Myometrial cell (primary cell): ENCODE data around the gene EVX2. TPM values are rescaled to one million over a fixed set of nuclear protein-coding genes. Genes with fewer than 3 reads are reported as not detected.

Source experiments
- total RNA-seq: library from RNA; depleted of rRNA; stranded (reverse); fragments of >200 nt; gene quantifications from 2 replicates; pipeline ENCODE4 v1.2.3, GENCODE V29; 2015

EVX2 gene
- total RNA-seq: not detected in 2 replicates

DNA sequence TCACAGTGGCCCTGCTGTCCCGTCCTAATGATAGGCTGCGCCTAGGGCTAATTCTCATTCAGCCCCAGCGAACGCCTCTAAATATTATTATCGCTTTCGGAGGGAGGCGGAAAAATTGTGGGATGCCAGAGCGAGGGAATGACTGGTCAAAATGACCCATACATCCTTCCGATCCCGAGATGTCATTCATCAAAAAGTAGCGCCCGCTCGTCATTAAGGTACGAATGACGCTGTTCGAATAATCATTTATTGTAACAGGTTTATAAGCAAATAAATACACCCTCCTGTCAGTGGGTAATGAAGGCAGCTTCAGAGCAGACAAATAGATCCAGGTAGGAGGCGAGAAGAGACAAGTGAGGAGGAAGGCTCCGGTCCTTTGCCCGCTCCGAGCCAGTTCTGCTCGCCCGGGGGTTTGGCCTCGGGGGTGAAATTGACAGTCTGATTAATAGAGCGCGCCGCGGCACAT, at the start of gene EVX2:
TSS of gene EVX2 (minus strand) at position 167 of the 466 bp plus-strand sequence. CDS start 186 bp downstream, outside the sequence.

DNA sequence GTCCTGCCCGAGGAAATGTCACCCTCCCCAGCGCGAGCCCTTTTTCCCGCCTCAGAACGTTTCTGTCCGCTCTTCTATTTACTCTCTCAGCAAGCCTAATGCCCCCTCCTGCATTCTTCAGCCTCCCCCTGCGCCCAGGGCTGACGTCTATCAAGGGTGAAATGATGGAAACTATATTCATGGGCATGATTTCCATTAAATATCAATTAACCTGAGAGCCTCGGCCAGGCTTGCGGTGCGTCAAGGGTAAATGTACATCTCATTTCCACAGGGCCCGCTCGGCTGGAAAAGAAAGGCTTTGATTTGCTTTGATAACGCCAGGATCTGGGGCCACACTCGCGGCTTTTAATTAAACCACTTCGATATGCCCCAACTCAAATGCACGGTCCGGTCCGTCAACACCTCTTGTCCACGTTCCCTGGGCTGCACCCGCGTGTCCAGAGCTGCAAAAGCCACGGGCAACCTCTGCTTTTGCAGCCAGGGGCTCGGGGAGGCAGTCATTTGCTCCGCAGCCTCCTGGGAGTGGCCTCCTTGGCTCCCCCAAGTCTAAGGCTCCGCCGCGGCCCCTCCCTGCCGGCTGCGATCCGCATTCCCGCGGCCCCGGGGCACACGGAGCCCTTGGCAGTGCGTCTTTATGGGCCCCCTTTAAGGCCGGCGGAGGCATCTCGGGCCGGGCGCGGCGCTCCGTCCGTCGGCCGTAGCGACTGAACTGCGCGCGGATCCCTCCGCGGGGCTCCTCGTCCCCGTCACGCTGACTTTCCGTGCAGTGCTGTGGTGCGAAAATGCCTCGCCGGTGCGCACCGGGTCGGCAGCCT, 45.4 kb upstream of the EVX2 start, which contains the start of gene HOXD8:
TSS of gene HOXD8 (plus strand) at position 724 of the 815 bp plus-strand sequence. CDS start 662 bp downstream, outside the sequence.

DNA sequence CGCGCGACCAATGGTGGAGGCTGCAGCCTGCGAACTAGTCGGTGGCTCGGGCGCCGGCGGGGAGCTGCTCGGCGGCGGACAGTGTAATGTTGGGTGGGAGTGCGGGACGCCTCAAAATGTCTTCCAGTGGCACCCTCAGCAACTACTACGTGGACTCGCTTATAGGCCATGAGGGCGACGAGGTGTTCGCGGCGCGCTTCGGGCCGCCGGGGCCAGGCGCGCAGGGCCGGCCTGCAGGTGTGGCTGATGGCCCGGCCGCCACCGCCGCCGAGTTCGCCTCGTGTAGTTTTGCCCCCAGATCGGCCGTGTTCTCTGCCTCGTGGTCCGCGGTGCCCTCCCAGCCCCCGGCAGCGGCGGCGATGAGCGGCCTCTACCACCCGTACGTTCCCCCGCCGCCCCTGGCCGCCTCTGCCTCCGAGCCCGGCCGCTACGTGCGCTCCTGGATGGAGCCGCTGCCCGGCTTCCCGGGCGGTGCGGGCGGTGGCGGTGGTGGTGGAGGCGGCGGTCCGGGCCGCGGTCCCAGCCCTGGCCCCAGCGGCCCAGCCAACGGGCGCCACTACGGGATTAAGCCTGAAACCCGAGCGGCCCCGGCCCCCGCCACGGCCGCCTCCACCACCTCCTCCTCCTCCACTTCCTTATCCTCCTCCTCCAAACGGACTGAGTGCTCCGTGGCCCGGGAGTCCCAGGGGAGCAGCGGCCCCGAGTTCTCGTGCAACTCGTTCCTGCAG, 39.1 kb upstream of the EVX2 start, which contains the start of gene HOXD9:
TSS of gene HOXD9 (plus strand) at position 37 of the 728 bp plus-strand sequence. CDS start at position 87, 50 bp downstream.

DNA sequence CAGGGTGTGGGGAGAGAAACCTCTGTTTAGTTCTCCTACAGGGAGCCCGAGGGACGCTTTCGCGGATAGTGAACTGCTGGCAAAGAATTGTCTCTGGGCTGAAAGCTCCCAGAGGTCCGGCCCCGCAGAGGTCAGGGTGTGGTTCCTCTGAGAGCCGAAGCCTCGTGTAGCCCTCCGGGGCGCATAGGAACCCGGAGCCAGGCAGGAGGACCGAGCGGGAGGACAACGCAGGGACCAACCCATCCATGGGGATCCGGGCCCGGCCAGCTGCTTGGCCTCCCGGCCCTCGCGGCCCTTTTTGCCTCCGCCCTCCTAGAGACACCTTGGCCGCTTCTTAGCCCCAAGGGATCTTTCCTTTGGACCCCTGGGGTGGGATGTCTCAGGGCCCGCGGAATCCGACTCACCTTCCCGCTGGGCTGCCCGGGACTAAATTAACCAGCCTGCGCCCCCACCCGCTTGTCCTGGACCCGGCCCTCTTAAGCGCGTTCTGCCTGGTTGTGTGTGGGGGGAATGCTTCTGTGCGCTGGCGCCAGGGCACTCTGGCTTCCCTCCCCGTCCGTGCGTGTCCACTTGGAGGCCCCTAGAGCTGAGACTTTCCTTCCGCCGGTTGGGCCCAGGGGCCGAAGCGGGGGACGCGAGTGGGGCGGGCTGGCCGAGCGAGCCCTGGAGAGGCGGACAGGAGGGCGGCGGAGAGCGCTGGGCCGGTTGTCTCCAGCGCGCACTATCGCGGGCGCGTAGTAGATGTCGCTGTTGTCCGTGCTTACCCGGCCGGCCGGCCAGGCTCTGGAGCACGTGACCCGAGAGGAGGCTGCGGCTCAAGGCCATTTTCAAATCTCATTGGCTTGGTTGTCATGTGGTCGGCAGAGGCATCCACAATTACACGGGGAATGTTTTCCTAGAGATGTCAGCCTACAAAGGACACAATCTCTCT, 32.4 kb upstream of the EVX2 start, which contains the start of gene HOXD10:
TSS of gene HOXD10 (plus strand) at position 896 of the 931 bp plus-strand sequence. CDS start 56 bp downstream, outside the sequence.

DNA sequence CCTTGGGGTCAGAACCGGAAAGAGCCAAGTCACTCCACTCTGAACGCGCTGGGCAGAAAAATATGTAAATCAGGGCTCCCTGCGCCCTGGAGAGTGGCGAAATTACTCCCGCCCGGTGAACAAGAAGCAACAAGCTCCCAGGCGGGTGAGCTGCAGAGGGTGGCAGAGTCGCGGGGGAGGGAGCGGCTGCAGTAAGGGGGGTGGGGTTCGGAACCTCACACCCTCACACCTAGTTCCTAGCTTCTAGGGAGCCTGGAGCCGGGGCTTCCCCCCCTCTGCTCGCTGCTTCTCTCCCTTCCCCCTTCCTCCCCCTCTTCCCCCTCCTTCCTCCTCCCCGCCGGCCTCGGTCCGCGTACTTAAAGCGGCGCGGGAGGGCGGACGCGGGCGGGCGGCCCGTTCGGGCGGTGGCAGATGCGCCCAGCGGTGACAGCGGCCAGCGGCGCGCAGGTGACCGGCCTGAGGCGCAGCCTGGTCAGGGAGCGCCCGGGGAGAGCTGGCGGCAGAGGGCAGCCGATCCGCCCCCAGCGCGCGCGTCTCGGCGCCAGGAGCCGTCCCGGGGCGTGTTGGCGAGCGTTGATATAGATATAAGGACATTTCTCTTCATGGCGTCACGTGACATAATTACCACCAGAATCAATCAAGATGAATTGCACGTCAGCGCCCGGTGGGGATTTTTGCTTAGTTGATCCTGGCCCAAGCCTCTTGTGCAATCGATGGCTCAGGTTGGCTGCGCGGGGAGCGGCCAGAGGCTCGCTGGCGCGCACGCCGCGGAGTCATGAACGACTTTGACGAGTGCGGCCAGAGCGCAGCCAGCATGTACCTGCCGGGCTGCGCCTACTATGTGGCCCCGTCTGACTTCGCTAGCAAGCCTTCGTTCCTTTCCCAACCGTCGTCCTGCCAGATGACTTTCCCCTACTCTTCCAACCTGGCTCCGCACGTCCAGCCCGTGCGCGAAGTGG, 23.1 kb upstream of the EVX2 start, which contains the start of gene HOXD11:
TSS of gene HOXD11 (plus strand) at position 700 of the 959 bp plus-strand sequence. CDS start at position 776, 76 bp downstream.

DNA sequence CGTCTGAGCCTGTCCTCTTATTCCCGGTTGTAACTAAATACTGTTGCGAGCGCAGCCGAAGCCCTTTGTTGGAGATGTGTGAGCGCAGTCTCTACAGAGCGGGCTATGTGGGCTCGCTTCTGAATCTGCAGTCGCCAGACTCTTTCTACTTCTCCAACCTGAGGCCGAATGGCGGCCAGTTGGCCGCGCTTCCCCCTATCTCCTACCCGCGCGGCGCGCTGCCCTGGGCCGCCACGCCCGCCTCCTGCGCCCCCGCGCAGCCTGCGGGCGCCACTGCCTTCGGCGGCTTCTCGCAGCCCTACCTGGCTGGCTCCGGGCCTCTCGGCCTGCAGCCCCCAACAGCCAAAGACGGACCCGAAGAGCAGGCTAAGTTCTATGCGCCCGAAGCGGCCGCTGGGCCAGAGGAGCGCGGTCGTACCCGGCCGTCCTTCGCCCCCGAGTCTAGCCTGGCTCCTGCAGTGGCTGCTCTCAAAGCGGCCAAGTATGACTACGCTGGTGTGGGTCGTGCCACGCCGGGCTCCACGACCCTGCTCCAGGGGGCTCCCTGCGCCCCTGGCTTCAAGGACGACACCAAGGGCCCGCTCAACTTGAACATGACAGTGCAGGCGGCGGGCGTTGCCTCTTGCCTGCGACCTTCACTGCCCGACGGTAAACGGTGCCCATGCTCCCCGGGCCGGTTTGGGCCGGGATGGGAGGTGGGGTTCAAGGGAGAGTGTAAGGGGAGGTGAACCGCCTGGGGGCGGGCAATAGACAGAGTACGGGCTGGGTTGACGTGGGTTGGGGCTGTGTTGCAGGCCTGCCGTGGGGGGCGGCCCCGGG, 16.2 kb upstream of the EVX2 start, which contains the start of gene HOXD12:
TSS of gene HOXD12 (plus strand) at position 68 of the 819 bp plus-strand sequence. CDS start at position 75, 7 bp downstream.

DNA sequence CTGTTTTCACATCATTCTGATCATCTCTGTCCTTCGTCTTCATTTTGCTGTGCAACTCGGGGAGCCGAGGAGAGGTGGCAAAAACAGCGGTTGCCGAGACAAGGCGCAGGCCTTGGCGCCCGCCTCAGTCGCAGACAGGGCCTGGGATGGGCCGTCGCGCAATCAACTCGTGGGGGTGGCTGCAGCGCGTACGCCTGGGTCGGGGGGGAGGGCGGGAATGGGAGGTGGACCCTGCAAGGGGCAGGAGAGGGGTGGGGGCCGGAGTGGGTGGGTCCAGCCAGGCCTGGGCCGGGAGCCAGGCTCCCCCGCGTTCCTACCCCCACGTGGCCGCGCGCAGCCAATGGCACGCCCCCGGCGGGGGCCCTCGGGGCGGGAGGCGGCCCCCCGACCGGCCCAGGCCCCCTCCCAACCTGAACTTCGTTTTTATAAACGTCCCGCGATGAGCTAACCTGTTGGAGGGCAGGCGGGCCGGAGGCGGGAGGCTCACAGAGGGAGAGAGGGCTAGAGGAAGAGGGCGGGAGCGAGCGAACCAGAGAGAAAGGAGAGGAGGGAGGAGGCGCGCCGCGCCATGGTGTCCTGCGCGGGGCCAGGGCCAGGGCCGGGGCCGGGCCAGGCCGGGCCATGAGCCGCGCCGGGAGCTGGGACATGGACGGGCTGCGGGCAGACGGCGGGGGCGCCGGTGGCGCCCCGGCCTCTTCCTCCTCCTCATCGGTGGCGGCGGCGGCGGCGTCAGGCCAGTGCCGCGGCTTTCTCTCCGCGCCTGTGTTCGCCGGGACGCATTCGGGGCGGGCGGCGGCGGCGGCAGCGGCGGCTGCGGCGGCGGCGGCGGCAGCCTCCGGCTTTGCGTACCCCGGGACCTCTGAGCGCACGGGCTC, 8.7 kb upstream of the EVX2 start, which contains the start of gene HOXD13:
TSS of gene HOXD13 (plus strand) at position 452 of the 875 bp plus-strand sequence. CDS start at position 622, 170 bp downstream.

Other genes starting within 250 kb of the EVX2 start
- 26.2 and 31.5 TPM in 2 replicates for gene LNPK, start 81.7 kb downstream of the EVX2 start, total RNA-seq
- gene HOXD13, start 8.8 kb upstream of the EVX2 start, total RNA-seq: 0.29 and 0.53 TPM in 2 replicates
- not detected in 2 replicates for gene HOXD12, start 15.8 kb upstream of the EVX2 start, total RNA-seq
- gene HOXD11, start 23.3 kb upstream of the EVX2 start, total RNA-seq: 6.6 and 9.4 TPM in 2 replicates
- gene HOXD10, start 32.8 kb upstream of the EVX2 start, total RNA-seq: 2.0 and 3.4 TPM in 2 replicates
- 3.2 and 5.8 TPM in 2 replicates for gene HOXD9, start 38.8 kb upstream of the EVX2 start, total RNA-seq
- 8.3 and 11.8 TPM in 2 replicates for gene HOXD8, start 45.7 kb upstream of the EVX2 start, total RNA-seq
- gene HOXD4, start 67.6 kb upstream of the EVX2 start, total RNA-seq: 0.18 and 2.0 TPM in 2 replicates
- 0.18 and 1.7 TPM in 2 replicates for gene HOXD3, start 73.3 kb upstream of the EVX2 start, total RNA-seq
- not detected in 2 replicates for gene HOXD1, start 104.7 kb upstream of the EVX2 start, total RNA-seq
- 34.7 and 42.1 TPM in 2 replicates for gene MTX2, start 185.5 kb upstream of the EVX2 start, total RNA-seq